HG02981 (cell line): ENCODE measurements around the gene GTF2H1.
"Not testable (repeated sequence)": the region's sequence is repeated elsewhere in the genome, so short reads cannot be mapped to it uniquely, and the experiment has no call there.

Source experiments
- ATAC-seq: cut with Tn5 transposase; IDR thresholded peaks from one replicate; pipeline ENCODE4 v1.9.1; 2021; ENCODE audit warnings: mild to moderate bottlenecking, moderate library complexity; ENCODE audit not compliant: unreplicated experiment

GTF2H1 gene

DNA sequence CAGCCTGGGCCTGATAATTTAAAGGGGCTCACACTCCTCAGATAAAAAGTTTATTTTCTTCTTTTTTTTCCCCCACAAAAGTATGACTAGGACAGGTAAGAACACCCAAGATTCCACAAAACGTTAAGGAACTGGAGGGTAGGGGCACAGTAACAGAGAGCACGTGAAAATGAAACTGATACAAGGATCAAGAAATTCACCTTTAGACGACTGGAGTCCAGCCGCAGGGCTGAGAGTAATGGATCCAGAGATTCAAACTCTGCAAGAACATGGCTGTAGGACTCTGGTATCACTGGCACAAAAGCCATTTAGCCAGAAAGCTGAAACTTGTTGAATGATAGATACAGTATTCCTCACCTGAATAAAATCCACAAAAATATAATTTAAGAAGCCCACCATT is 4.8 kb upstream of the GTF2H1 start:
- ATAC-seq = no peak

DNA sequence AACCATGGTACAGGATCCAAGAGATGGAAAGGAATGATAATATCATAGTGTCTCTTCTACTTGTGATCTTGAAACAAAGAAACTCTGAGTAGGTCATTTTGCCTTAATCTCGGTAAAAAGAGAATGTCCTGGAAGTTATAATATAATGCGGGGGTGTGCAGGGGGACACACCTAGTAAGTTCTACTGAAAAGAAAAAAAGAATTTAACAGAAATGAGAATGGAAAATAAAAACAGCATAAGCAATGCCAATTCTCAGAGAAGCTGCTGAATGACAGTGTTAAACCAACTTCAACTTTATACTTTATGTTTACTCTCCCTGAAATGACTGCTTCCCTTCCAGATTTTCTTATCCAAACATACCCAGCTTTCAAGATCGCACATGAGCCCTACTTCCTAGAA is 2.5 kb upstream of the GTF2H1 start:
- ATAC-seq = no peak

DNA sequence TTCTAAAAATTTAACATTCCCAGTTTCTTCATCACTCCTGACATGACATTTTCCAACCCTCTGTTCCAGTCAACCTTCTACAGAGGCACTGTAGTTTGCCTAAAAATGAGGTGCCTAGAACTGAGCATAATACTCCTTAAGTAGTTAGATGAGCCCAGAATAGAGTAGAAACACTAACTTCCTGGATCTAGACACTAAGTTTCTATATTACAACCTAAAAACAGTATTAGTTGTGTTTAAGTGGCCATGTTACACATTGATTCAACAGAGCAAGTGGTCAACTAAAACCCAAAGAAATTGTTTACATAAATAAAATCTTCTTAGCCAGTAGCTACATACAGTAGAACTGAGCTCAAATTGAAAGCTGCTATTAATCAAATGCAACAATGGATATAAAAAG is 1.8 kb upstream of the GTF2H1 start:
- no peak for ATAC-seq

DNA sequence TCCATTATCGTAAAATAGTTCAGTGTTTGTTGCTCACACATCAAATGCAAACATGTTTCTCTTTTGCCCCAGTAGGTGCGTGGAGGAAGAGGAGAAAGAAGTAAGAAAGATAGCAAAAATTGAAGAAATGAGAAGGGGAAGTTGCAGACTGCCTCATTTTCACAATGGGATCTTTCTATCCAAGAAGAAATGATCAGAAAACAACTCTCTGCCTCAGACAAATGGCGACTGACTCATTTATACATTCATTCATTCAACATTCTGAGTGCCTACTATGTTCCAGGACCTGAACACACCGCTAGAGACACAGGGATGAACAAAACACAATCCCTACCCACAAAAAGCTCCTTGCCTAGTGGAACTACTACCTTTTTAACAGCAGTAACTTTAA is 794 bp upstream of the GTF2H1 start:
- no peak for ATAC-seq

DNA sequence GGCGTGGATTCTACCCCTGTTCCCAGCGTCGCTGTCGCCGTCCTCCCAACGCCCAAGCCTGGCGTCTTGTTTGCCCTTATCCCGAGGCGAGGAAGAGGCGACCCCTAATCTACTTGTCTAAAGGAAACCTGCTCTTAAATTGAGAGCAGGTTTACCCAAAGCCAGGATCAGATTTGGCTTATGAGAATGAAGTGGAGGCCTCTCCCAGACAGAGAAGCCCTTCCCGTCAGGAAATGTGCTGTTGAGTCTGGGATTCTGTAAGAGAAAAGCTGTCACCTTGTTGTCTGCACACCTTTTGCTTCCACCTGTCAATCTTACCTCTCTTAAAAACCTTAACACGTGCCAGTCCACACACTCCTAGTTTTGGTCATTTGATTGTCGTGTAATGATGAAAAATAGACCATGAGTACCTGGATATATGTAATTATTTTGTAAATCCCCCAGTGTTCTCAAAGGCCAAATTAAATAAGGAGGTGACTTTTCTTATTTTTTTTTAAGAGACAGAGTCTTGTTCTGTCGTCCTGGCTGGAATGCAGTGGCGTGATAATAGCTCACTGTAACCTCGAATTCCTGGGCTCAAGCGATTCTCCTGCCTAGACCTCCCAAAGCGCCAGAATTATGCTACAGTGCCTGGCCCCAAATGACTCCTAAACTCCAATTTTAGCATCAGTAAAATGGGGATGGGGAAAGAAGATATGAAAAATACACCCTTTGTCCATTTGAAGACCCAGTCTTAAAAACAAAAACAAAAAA is 627 bp downstream of the GTF2H1 start:
- ATAC-seq = no peak

DNA sequence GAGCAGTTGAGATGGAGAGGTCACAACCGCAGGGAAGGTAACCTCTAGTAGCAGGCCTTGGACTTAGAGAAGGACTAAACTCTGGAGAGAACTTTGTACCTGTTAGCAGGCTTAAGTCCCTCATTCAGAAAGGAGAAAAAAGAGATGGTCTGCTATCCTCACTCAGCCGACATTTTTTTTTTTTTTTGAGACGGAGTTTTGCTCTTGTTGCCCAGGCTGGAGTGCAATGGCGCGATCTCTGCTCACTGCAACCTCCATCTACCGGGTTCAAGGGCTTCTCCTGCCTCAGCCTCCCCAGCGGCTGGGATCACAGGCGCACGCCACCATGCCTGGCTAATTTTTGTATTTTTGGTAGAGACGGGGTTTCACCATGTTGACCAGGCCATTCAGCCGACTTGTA is 1.5 kb downstream of the GTF2H1 start:
- not testable (repeated sequence) for ATAC-seq

DNA sequence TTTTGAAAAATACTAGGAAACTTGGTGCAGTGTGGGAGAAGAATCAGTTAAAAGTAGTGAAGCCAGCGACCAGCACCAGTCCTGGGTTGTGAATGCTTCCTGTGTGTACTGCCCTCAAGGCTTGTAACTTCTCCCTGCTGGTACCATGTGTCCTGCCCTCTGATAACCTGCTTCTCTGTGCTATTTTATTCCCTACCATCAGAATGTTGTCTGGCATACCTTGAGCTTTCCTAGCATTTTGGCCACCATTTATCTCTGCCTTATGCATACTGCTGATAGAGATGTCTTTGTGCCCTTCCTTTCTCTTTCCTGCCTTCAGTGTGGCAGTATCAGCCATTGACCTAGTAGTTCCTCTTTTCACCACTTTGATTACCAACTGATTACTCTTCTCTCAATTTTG is 2.0 kb downstream of the GTF2H1 start:
- no peak for ATAC-seq

DNA sequence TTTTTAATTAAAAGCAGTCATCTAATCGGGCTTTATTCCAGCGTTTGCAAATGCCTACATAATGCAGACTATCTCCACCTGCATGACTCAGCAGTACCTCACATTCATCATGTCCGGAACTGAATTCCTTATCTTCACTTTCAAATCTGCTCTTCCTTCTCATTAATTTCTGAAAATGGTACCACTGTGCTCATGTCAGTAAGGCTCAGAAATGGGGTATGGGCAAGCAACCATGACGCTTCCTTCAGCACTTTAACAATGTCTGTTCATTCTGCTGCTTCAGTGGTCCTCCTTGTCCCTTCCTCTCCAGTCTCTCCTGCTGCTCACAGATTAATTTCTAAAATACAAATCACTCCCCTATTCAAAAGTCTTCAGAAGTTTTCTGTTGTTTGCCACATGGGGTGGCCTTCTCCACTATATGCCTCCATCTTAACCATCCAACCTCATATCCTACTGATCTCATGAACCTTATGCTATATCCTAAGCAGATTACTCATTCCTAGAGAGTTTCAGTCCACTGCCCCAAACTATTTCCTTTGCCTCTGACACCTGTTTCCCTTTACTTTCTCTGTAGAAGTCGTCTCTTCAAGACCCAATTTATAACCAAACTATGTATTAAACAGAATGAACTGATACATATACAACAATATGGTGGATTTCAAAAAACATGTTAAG is 7.0 kb downstream of the GTF2H1 start:
- ATAC-seq = no peak

DNA sequence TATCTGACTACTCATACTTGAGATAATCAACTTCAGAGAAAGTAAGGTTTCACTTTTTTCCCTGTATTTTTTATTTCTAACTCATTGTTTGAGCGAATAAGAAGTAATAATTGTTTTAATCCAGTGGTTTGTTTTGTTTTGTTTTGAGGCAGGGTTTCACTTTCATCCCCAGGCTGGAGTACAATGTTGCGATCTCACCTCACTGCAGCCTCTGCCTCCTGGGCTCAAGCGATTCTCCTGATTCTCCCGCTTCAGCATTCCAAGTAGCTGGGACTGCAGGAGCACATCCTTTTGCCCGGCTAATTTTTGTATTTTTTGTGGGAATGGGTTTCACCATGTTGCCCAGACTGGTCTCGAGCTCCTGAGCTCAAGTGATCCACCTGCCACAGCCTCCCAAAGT is 8.6 kb downstream of the GTF2H1 start:
- no peak for ATAC-seq

DNA sequence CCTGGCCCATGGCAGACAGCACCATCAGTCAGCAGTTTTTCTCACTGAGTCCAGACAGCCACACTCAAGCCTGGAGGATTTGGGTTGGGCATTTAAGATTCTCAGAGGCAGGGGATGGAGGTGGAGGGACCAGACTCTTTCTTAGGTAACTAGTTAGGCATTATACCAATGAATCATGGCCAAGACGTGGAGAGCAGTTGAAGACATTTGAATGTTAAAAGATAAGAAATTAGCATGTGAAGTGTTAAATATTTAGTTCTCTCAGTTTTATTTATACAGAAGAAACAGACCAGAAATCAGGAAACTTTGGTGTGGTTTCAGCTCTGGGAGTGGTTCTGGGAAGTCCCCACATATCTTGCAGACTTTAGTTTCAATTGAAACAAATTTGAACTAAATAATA is 9.9 kb downstream of the GTF2H1 start:
- ATAC-seq = no peak

DNA sequence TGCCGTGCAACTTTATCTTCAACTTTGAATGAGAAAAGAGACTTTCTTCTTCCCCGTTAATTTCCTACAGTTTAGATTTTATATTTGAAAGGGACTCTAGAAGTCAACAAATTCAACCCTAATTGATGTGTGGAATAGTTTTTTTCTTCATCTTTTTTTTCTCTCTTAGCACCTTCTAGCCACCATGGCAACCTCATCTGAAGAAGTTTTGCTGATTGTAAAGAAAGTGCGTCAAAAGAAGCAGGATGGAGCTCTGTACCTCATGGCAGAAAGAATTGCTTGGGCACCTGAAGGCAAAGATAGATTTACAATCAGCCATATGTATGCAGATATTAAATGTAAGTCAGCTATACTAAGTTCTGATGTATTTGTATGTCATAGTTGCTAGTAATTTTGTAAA is 10.5 kb downstream of the GTF2H1 start:
- ATAC-seq = no peak

DNA sequence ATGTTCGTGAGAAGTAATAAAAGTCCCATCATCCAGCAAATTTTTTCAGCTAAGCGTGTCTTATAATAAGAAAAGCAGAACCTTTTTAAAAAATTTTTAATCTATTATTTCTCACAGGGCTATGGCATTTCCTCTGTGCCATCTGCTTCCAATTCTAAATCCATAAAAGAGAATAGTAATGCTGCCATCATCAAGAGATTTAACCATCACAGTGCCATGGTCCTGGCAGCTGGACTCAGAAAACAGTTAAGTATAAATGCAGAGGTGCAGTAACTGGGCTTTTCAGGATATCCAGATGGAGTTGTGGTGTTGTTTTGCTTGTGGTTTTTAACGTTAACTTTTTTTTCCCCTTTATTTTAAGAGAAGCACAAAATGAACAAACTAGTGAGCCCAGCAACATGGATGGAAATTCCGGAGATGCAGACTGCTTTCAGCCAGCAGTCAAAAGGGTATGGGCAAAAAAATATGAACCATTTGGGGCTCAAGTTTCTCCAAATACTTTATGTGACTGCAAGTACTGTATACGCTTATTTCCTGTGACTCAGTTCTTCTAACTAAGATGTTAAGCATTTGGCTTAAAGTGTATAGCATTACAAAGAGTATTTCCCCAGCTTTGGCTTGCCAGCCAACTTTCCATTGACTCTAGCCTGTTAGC is 25.2 kb downstream of the GTF2H1 start:
- ATAC-seq = no peak

DNA sequence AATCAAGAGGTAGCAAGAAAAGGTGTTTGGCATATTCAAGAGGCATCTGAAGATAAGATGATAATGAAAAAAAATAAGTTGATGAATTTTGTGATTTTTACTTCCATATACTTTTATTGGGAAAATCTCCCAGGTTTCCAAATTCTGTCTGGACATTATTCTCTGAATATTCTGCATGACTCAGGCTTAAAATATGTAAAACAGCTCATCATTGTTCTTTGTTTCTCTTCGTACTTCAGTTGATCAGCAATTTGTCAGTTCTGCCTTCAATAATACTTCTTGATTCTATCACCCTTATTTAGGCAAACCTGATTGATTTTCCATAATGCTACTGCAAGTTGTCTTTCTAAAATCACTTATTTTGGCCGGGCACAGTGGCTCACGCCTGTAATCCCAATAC is 30.2 kb downstream of the GTF2H1 start:
- no peak for ATAC-seq

DNA sequence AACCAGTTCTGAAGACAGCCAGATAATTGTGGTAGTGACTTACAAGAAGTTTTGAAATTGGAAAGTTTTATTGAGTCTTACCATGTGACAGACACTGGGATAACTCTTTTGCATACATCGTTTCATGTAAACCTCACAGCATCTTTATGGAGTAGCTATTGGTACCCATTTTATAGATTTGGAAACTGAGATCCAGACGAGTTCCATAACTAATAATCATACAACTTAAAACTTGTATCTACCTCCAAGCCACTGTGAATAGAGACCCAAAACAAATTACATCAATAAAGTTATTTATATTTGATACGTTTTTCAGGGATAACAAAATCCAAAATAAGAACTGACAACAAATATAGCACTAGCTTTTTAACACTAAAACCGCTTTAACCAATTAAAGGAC is 36.3 kb downstream of the GTF2H1 start:
- ATAC-seq = no peak

DNA sequence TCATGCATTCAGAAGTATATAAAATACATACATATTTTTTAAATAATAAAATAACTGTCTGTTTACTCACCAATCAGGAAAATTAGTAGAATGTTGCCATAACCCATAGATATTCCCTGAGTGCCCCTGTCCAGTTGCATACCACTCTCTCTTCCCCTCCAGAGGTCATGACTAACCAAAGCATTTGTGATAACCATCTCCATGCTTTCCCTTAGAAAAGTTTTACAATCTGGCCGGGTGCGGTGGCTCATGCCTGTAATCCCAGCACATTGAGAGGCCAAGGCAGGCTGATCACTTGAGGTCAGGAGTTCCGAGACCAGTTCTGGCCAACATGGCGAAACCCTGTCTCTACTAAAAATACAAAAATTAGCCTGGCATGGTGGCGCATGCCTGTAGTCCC is 38.8 kb downstream of the GTF2H1 start:
- ATAC-seq = no peak

DNA sequence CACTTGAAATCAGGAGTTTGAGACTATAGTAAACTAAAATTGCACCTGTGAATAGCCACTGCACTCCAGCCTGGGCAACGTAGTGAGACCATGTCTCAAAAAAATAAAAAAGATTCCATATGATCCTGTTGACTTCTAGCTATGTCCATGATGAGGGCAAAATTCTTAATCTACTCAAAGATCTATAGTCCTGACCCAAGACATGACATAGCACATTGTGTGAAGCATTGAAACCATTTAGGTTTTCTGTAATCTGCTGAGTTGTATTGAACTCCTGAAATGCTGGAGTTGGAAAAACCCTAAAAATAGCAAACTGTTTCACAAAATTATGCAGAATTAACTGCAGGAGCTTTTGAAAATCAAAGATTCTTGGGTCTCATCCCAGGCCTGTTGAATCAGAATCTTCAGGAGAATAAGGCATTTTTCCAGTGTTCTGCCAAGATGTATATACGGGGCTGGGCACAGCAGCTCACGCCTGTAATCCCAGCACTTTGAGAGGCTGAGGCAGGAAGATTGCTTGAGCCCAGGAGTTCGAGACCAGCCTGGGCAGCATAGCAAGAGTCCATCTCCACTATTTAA is 42.2 kb downstream of the GTF2H1 start:
- no peak for ATAC-seq

DNA sequence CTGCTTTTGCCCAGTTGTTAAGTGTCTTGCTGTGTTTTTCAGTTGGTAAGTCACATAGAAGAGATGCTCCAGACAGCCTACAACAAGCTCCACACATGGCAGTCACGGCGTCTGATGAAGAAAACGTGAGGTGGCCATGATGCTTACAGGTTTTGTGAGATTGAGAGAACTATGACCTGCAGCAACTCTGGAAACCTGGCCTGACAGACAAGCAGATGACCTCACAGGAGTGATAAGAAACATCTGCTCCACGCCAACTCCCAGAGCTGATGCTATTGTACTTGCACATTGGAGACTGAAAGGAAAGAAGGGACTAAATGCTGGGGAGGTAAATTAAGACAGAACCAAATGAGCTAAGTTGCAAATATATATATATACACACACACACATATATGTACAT is 43.4 kb downstream of the GTF2H1 start:
- ATAC-seq = no peak

DNA sequence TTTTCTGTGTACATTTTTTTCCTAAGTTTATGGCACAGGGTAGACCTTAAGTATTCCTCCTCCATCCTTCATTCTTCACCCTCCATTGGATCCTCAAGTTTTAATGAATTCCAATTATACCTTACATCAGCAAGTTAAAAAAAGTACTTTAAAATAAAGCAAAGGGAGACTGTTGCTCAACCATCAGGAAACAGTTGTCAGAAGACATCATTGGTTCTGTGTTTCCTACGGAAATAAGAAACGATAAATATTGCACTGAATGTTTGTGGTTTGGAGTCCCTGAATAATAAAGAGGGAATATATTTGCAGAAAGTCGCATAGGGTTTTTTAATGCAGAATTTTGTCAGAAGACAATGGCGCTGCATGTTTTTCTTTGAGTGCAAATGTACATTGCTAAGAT is 43.9 kb downstream of the GTF2H1 start:
- ATAC-seq = no peak

DNA sequence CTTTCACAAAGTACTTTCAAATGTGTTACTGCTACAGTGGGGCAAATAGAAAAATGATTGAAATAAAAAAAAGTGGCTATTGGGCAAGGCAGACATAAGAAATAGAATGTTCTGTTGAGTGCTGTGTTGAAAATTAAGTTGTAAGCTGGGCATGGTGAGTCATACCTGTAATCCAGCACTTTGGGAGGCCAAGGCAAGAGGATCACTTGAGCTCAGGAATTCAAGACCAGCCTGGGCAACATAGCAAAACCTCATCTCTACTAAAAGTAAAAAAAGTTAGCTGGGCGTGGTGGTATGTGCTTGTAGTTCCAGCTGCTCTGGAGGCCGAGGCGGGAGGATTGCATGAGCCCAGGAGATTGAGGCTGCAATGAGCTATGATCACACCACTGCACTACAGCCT is 45.1 kb downstream of the GTF2H1 start:
- ATAC-seq = no peak

DNA sequence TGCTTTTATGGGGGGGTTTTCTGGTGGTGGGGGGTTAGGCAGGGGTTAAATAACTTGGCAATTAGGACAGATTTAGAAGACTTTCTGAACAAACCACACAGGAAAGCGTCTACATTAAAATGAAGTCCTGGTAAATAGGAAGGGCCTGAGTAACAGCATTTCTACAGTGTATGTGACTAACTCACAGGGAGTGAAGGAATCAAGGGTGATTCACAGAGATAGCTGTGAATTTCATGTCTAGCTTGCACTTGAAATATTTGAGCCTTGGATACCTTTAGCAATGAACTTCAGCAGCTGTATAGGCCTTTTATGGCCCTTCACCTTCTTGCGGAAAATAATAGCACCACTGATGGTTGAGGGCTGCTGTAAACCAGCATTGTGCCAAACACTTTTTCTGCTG is 45.9 kb downstream of the GTF2H1 start:
- ATAC-seq = no peak

DNA sequence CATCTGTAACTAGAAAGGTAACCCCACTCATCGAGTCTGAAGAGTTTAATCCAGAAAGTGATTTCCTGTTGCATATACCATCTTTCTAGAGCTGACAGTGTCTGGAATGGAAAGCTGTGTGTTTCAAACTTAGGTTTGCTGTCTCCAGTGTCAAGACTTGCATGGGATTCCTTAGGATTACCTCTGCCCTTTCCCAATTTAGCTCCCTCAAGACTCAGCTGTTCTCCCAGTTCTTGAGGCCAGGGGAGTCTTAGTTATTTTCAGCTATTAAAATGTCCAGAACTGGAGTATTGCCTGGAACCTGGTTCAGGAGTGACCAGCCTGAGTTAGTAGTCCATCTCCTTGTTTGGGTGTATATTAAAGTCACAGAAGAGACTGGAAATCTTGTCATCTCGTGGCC is 47.0 kb downstream of the GTF2H1 start:
- ATAC-seq = no peak

DNA sequence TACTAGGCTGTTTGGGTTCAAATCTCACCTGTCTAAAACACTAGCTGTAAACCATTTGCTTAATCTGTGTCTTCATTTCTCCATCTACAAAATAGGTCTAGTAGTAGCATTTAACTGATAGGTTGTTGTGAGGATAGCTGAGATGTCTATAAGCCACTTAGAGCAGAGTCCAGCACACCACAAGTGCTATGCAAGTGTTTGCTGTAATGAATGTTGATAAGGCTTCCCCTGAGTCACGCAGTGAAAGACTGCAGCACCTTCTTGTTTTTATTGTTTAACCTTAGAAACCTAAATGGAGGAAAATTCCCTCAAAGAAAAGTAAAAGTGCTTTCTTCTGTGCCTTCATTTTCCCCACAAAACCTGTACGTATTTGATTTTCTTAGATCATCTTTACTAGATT is 48.9 kb downstream of the GTF2H1 start:
- ATAC-seq = no peak
